ENCODE measurements around the gene ACOXL. TPM values are rescaled to one million over a fixed set of nuclear protein-coding genes. Genes with fewer than 3 reads are reported as not detected.

The ACOXL gene
- total and polyA plus RNA-seq, 10 of the 15 experiments (the other 5 are each of a cell fraction or from before 2014, with no cell fraction given), result 0.05 to 1.3 (median 0.71) TPM

DNA sequence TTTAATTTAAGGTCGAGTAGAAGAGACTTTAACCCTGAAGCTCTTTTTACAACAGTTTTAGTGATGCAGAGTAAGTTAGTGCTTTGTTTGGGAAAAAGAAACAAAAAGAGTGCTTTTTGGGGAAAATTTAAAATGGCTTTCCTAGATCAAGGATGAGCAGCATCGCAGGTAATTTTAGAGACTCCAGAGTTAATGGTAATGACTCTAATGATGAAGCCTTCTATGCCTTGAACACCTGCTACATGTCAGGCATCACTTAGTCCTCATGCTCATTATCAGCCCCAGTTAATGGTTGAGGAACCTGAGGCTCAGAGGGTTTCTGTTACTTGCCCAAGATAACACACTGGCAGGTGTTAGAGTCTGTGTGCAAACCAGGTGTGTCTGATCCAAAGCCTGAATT, 167.8 kb downstream of the ACOXL start:
- Histone ChIP-seq H4K20me1 (ENCODE audit: control insufficient read depth, insufficient read depth) (no peaks in the 10 kb centered on the region), H3K9ac (ENCODE audit: control insufficient read depth, insufficient read depth, low read length) (no peak overlapping the region), H3K79me2 (ENCODE audit: control insufficient read depth, insufficient read depth, low read length) (no peaks in the 10 kb centered on the region), H3K27me3 (replicated peaks in 1 of 2; ENCODE audit: control insufficient read depth in 2 of 2, insufficient read depth in 2 of 2, low read length in 1 of 2) (peaks cover 0 to 1% of the 10 kb centered on the region in 2 experiments; a peak in 1 of 4 replicates), H3K36me3 (ENCODE audit: control insufficient read depth in 2 of 2, insufficient read depth in 2 of 2, low read length in 1 of 2) (no peaks in the 10 kb centered on the region), H2AFZ (ENCODE audit: control insufficient read depth, low read depth, low read length) (no peak overlapping the region), H3K4me3 (no peak overlapping the region), H3K4me2 (ENCODE audit: control insufficient read depth, insufficient read depth) (no peak overlapping the region), H3K4me1 (ENCODE audit: control insufficient read depth, insufficient read depth, low read length) (no peaks in the 10 kb centered on the region), H3K9me3 (replicated peaks; ENCODE audit: control insufficient read depth, insufficient read depth, low read length) (peaks cover 5% of the 10 kb centered on the region; the same call in 1 of the 3 replicates), H3K27ac (ENCODE audit: control insufficient read depth, insufficient read depth) (no peak overlapping the region)
- WGBS (ENCODE audit: insufficient coverage, insufficient replicate concordance, low lambda C conversion rate, missing lambda C conversion rate), result 25% methylated on average over 2 of the region's 2 CpGs
- intact Hi-C loops (cut with micrococcal nuclease; ENCODE audit: unreplicated experiment) (no loop called here), in situ Hi-C loops (cut with MboI) (no loop called here)
- ChIA-PET POLR2A (no interaction called here), SMC1A (ENCODE audit: uncharacterized antibody, unreplicated experiment) (interaction anchor here (0.6 kb wide), 1 partner anchor 68 kb away, joined by 3 read pairs; no protein-coding TSS in a partner anchor), CTCF (no interaction called here), RAD21 (ENCODE audit: unreplicated experiment) (no interaction called here)
- DNase-seq (ENCODE audit: low read depth, low spot score), result no peak
- no peak for ATAC-seq
- no peak for FAIRE-seq
- no TSS peak for BruUV-seq (replicated peaks)
- no peak for TF ChIP-seq NR2F1 (conservative IDR thresholded peaks at IDR 0.05)
- TF ChIP-seq, protein P1, sequence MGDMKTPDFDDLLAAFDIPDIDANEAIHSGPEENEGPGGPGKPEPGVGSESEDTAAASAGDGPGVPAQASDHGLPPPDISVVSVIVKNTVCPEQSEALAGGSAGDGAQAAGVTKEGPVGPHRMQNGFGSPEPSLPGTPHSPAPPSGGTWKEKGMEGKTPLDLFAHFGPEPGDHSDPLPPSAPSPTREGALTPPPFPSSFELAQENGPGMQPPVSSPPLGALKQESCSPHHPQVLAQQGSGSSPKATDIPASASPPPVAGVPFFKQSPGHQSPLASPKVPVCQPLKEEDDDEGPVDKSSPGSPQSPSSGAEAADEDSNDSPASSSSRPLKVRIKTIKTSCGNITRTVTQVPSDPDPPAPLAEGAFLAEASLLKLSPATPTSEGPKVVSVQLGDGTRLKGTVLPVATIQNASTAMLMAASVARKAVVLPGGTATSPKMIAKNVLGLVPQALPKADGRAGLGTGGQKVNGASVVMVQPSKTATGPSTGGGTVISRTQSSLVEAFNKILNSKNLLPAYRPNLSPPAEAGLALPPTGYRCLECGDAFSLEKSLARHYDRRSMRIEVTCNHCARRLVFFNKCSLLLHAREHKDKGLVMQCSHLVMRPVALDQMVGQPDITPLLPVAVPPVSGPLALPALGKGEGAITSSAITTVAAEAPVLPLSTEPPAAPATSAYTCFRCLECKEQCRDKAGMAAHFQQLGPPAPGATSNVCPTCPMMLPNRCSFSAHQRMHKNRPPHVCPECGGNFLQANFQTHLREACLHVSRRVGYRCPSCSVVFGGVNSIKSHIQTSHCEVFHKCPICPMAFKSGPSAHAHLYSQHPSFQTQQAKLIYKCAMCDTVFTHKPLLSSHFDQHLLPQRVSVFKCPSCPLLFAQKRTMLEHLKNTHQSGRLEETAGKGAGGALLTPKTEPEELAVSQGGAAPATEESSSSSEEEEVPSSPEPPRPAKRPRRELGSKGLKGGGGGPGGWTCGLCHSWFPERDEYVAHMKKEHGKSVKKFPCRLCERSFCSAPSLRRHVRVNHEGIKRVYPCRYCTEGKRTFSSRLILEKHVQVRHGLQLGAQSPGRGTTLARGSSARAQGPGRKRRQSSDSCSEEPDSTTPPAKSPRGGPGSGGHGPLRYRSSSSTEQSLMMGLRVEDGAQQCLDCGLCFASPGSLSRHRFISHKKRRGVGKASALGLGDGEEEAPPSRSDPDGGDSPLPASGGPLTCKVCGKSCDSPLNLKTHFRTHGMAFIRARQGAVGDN (IDR thresholded peaks at IDR 0.05), result no peak
- no peak for TF ChIP-seq NR2C1 (IDR thresholded peaks at IDR 0.05)
- no peak for TF ChIP-seq PML (IDR thresholded peaks at IDR 0.05; ENCODE audit: low read length)
- no peak for TF ChIP-seq TARDBP (IDR thresholded peaks at IDR 0.05; ENCODE audit: borderline replicate concordance)
- TF ChIP-seq CREM (IDR thresholded peaks at IDR 0.05; ENCODE audit: low read depth), result no peak
- no peak for TF ChIP-seq ATF3 (IDR thresholded peaks at IDR 0.05; ENCODE audit: borderline replicate concordance, extremely low read depth, low read depth, low read length)
- no peak for TF ChIP-seq WRNIP1 (IDR thresholded peaks at IDR 0.05; ENCODE audit: borderline replicate concordance, low read depth, low read length)
- no peak for TF ChIP-seq IKZF1 (conservative IDR thresholded peaks at IDR 0.05)
- TF ChIP-seq, protein P2, sequence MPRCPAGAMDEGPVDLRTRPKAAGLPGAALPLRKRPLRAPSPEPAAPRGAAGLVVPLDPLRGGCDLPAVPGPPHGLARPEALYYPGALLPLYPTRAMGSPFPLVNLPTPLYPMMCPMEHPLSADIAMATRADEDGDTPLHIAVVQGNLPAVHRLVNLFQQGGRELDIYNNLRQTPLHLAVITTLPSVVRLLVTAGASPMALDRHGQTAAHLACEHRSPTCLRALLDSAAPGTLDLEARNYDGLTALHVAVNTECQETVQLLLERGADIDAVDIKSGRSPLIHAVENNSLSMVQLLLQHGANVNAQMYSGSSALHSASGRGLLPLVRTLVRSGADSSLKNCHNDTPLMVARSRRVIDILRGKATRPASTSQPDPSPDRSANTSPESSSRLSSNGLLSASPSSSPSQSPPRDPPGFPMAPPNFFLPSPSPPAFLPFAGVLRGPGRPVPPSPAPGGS (IDR thresholded peaks at IDR 0.05; ENCODE audit: borderline replicate concordance, insufficient read depth, low read depth, low read length, poor library complexity, severe bottlenecking), result no peak
- no peak for TF ChIP-seq SRF (IDR thresholded peaks at IDR 0.05; ENCODE audit: low read depth in 2 of 2, low read length in 2 of 2)
- TF ChIP-seq BCL11A (IDR thresholded peaks at IDR 0.05; ENCODE audit: low read depth, low read length), result no peak
- TF ChIP-seq NFYA (IDR thresholded peaks at IDR 0.05; ENCODE audit: borderline replicate concordance, low read depth, low read length), result no peak
- TF ChIP-seq, protein P3, sequence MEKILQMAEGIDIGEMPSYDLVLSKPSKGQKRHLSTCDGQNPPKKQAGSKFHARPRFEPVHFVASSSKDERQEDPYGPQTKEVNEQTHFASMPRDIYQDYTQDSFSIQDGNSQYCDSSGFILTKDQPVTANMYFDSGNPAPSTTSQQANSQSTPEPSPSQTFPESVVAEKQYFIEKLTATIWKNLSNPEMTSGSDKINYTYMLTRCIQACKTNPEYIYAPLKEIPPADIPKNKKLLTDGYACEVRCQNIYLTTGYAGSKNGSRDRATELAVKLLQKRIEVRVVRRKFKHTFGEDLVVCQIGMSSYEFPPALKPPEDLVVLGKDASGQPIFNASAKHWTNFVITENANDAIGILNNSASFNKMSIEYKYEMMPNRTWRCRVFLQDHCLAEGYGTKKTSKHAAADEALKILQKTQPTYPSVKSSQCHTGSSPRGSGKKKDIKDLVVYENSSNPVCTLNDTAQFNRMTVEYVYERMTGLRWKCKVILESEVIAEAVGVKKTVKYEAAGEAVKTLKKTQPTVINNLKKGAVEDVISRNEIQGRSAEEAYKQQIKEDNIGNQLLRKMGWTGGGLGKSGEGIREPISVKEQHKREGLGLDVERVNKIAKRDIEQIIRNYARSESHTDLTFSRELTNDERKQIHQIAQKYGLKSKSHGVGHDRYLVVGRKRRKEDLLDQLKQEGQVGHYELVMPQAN (conservative IDR thresholded peaks at IDR 0.05), result no peak
- TF ChIP-seq RCOR1 (conservative IDR thresholded peaks at IDR 0.05; ENCODE audit: low read depth, low read length), result no peak

All from GM12878 (cell line).